Cardiac septum (tissue), 1 donor: ENCODE data around the gene CNTN4. TPM values are rescaled to one million over a fixed set of nuclear protein-coding genes. Genes with fewer than 3 reads are reported as not detected.

Experiments
- DNase-seq: peaks from one replicate; pipeline ENCODE4 v3.0.0-alpha.2; 2020; ENCODE audit warnings: low spot score
- intact Hi-C: fragments of 100-400 bp; cut with DNase I; formaldehyde crosslinking; loops from one replicate; pipeline ENCODE4 v1.14.0; 2022
- total RNA-seq: library from RNA; stranded (reverse); fragmentation: NEBNext Ultra II Directional; extraction: Animal tissue kit (Norgen Biotek cat#: 25700); gene quantifications from one replicate; pipeline ENCODE4 v1.2.1, GENCODE V29; 2021
- donor health status: DM: no; HTN: no; CAD: no.

The CNTN4 gene
- total RNA-seq, 1 donor from 2014 or later = 2.8 TPM

GRCh38 chr3:2544212-2544611, 445.5 kb downstream of the CNTN4 start:
- intact Hi-C loops = no loop called here
- DNase-seq = no peak

DNA sequence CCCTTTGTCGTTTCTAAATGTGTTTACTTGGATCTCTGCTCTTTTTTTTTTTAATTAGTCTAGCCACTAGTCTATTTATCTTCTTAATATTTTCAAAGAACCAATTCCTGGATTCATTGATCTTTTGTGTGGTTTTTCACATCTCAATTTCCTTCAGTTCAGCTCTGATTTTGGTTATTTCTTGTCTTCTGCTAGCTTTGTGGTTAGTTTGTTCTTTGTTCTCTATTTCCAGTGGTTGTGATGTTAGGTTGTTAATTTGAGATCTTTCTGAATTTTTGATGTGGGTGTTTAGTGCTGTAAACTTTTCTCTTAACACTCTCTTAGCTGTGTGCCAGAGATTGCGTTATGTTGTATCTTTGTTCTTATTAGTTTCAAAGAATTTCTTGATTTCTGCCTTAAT, 446.1 kb downstream of the CNTN4 start:
- intact Hi-C loops = no loop called here
- DNase-seq = no peak

- intact Hi-C loops = no loop called here
- DNase-seq = no peak
Measured at GRCh38 chr3:2547049-2547448, 448.4 kb downstream of the CNTN4 start.

DNA sequence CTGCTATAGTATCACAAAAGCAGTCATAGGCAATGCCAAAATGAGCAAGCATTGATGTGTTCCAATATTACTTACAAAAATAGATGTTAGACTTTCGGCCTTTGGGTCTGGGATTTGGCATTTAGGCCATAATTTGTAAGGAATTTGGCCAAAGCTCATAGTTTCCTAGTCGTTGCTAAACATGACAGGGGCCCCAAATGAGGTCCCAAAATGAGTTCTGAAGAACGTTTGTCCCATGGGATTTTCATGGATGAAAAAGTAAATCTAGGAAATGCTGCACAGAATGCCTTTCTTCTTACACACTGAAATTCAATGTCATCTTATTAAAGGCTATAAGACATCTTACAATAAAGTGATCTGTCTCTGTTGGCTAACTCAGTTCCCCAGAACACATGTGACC, 456.0 kb downstream of the CNTN4 start:
- intact Hi-C loops = no loop called here
- DNase-seq = no peak

- no peak for DNase-seq
- intact Hi-C loops = no loop called here
Measured at GRCh38 chr3:2558796-2559195, 460.1 kb downstream of the CNTN4 start.

- DNase-seq = no peak
- intact Hi-C loops = no loop called here
Measured at GRCh38 chr3:2567451-2567850, 468.8 kb downstream of the CNTN4 start.

DNA sequence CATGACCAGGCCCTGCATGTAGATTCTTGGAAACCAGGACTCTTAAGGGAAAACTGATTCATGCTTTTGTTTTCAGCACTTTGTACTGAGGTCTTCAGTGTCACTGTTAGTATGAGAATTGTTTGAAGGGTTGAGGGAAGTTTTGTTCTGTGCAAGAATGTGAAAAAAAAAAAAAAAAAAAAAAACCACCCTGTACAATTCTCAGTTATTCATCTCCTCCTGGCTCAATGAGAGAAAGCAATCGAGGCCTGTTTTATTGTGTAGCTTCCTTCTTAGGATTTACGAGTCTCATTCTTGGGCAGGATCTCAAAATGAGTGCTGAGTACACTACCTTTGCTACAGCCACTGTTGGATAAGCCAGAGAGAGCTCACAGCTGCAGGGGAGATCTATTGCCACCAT, 469.5 kb downstream of the CNTN4 start:
- intact Hi-C loops = no loop called here
- no peak for DNase-seq

DNA sequence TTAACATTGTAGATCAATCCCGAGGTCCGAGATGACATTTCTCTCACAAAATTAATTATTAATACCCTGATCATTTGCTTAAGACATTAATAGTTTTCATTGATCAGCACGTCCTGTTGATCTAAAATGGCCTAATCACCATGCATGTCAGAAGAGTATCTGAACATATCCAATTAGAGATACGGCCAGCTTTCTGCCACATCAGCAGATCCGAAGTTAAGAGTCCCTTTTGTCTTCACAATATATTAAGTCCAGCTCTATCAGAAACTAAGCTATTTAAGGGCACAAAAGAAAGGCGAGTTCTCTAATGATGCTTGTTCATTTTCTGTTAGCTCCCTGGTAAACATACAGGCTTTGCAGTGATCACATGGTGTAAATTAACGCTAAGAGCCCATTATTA, 470.3 kb downstream of the CNTN4 start:
- intact Hi-C loops = no loop called here
- DNase-seq = no peak

- no peak for DNase-seq
- intact Hi-C loops = no loop called here
Measured at GRCh38 chr3:2577571-2577970, 478.9 kb downstream of the CNTN4 start.

GRCh38 chr3:2578560-2578959, 479.9 kb downstream of the CNTN4 start:
- intact Hi-C loops = no loop called here
- DNase-seq = no peak

DNA sequence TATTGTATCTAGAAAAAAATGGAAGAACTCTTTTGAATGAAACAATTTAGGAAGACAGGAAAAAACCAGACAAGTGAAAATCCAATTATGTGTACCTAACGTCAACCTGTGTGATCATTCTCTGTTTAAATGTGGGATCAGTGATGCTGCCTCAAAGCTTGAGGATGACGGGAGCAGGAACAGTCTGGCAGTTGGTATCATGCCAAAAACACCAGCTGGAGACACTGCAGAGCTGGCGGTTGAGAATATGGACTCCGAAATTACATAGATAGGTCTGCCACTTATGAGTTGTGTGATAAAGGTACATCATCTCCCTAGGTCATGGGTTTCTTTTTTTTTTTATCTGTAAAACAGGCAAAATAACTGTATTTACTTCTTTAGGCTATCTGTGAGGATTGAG, 480.5 kb downstream of the CNTN4 start:
- no peak for DNase-seq
- intact Hi-C loops = no loop called here

DNA sequence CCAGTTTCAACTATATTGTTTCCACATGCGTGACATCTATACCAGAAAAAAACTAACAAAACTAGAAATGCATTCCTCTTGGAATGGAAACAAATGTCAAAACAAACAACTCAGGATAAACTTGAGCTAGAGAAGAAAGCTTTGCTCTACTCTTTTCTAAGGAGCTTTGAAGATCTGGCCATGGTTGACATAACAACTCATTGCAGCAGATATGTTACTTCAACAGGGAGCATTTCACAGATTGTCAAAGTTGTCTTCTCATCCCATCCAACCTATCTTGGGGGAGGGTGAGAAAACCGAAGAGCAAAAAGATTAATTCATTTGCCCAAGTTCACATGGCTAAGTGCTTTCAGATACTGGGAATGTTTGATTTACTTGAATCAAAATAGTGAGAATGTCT, 484.4 kb downstream of the CNTN4 start:
- DNase-seq = no peak
- intact Hi-C loops = no loop called here

- intact Hi-C loops = no loop called here
Measured at GRCh38 chr3:2589336-2589969, 490.8 kb downstream of the CNTN4 start.

DNA sequence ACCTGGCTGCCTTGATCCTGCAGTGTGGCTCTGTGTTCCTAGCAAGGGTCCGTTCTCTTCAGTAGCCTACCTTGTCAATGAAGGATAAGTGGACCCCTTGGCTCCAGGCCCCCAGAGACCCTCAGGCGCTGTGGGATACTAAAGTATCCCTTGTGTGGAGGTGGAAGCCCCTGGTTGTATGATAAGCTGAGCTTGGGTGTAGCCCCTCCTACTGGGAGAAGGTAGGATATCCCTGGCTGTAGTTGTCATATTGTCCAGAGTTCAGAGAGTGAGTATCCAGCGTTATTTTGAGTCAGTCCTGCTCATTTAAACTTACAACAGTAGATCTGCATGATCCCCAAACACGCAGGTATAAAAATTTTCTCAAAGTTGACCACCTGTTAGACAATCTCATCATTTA, 496.8 kb downstream of the CNTN4 start:
- no peak for DNase-seq
- intact Hi-C loops = no loop called here

More at GRCh38 chr3:2589336-2589969, 490.8 kb downstream of the CNTN4 start:
- no peak for DNase-seq

DNA sequence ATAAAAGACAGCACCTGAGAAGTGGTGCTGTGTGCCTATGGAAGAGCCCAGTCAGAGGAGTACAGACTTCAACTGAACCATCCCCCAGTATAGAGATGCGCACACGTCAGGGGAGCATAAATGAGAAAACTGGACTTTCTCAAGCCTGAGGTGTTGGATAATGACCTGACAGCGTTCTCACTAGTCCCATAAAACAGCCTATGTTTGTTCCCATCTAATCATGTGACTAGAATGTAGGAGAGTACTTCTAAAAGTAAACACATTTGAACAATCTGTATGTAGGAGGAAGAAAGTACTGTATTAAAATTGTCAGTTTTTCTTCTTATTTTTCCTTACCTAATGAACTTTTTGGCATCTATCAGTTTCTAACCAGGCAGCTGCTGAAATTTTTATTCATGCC, 498.9 kb downstream of the CNTN4 start:
- intact Hi-C loops = no loop called here
- DNase-seq = no peak

DNA sequence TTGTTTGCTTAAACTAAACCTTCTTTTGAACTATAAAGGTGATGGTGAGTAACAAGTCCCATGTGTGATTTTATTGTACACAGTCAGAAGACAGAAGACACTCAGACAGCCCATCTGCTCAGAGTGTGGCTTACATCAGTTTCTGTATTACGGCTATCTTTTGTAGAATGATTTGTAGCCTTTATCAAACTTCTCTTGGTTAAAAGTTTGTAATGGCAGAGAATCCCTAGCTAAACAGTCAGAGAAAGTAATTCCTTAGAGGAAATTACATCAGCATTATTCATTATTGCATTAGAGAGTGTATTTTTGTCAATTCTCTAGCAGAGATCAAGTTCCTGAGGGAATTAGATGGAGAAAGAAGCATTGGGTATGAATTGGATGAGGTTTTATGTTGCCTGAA, 500.8 kb downstream of the CNTN4 start:
- no peak for DNase-seq
- intact Hi-C loops = no loop called here

- intact Hi-C loops = no loop called here
- DNase-seq = no peak
Measured at GRCh38 chr3:2603692-2604289, 505.1 kb downstream of the CNTN4 start.

GRCh38 chr3:2614578-2614977, 515.9 kb downstream of the CNTN4 start:
- intact Hi-C loops = no loop called here
- DNase-seq = no peak

DNA sequence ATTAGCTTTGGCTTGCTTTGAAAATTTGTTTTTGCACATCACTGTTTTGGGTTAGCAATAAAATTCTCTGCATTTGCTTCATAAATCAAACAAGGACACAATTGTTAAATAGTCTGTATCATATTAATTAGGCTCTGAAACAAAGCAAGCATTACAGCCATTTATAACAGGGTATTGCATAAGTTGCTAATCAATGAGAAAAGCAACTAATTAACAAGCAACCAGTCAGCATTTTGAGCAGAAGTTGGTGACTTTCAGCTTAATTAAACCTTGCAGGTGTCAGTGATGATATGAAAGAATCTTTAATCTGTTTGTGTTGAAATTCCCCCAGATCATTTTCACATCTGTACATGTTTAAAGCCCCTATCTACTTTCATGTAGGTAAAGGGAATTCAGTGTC, 516.4 kb downstream of the CNTN4 start:
- intact Hi-C loops = no loop called here
- DNase-seq = no peak

GRCh38 chr3:2623436-2623835, 524.8 kb downstream of the CNTN4 start:
- no peak for DNase-seq
- intact Hi-C loops = no loop called here

DNA sequence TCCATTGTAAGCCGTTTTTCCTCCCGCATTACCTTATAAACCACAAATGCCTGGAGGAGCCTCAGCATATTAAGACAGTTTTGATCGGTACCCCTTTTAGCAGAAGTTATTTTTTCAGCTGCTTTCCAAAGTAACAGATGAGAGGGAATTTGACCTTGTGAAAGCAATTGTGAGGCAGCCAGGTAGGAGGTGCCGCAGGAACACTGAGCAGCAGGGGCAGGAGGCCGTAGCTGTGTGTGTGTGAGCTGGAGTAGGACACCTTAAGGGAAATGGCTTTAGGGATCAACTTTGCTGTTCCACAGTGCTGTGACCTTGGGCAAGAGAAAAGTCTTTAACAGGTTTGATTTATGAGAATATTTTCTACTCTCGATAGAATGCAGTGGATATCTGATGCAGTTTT, 529.5 kb downstream of the CNTN4 start:
- intact Hi-C loops = no loop called here
- DNase-seq = no peak

GRCh38 chr3:2635511-2635910, 536.8 kb downstream of the CNTN4 start:
- no peak for DNase-seq
- intact Hi-C loops = no loop called here
